ENCODE data around the gene SCNN1B. TPM values are rescaled to one million over a fixed set of nuclear protein-coding genes. Genes with fewer than 3 reads are reported as not detected.

Gene SCNN1B
- total RNA-seq, 1 experiment from 2014 or later = not detected

- Histone ChIP-seq H3K27ac (ENCODE audit: low read length) (no peak overlapping the region), H3K4me3 (ENCODE audit: low read length) (no peak overlapping the region), H3K9me2 (replicated peaks; ENCODE audit: insufficient read depth, low read length) (no peaks in the 10 kb centered on the region), H2AFZ (ENCODE audit: low read length) (no peak overlapping the region), H3K79me2 (ENCODE audit: low read length) (no peaks in the 10 kb centered on the region), H3K4me1 (ENCODE audit: low read length) (no peaks in the 10 kb centered on the region), H3K27me3 (ENCODE audit: low read length) (no peaks in the 10 kb centered on the region), H3K36me3 (ENCODE audit: insufficient read depth, low read length) (no peaks in the 10 kb centered on the region), H4K20me1 (ENCODE audit: insufficient read depth, low read depth, low read length) (no peaks in the 10 kb centered on the region), H3K4me2 (ENCODE audit: low read depth, low read length, poor library complexity, severe bottlenecking) (no peak overlapping the region), H3K9ac (ENCODE audit: low read length) (no peak overlapping the region), H3K9me3 (ENCODE audit: low read length) (no peaks in the 10 kb centered on the region)
- no peak for DNase-seq
These were observed 67.3 kb downstream of the SCNN1B start for GRCh38 chr16:23369416-23369815.

GRCh38 chr16:23371368-23371767 lies 69.3 kb downstream of the SCNN1B start:
- no peak overlapping the region for H3K4me3 ChIP-seq (ENCODE audit: low read length)
- H3K9me3 ChIP-seq (ENCODE audit: low read length) = no peaks in the 10 kb centered on the region
- H3K9ac ChIP-seq (ENCODE audit: low read length) = no peak overlapping the region
- H3K9me2 ChIP-seq (replicated peaks; ENCODE audit: insufficient read depth, low read length) = no peaks in the 10 kb centered on the region
- H3K36me3 ChIP-seq (ENCODE audit: insufficient read depth, low read length) = no peaks in the 10 kb centered on the region
- H2AFZ ChIP-seq (ENCODE audit: low read length) = no peak overlapping the region
- H3K27ac ChIP-seq (ENCODE audit: low read length) = no peak overlapping the region
- H3K27me3 ChIP-seq (ENCODE audit: low read length) = no peaks in the 10 kb centered on the region
- peak; percentile 37 for DNase-seq
- H3K4me2 ChIP-seq (ENCODE audit: low read depth, low read length, poor library complexity, severe bottlenecking) = no peak overlapping the region
- no peaks in the 10 kb centered on the region for H4K20me1 ChIP-seq (ENCODE audit: insufficient read depth, low read depth, low read length)
- no peaks in the 10 kb centered on the region for H3K4me1 ChIP-seq (ENCODE audit: low read length)
- no peaks in the 10 kb centered on the region for H3K79me2 ChIP-seq (ENCODE audit: low read length)

GRCh38 chr16:23373436-23374219 lies 71.5 kb downstream of the SCNN1B start:
- no peak overlapping the region for H2AFZ ChIP-seq (ENCODE audit: low read length)
- H3K4me2 ChIP-seq (ENCODE audit: low read depth, low read length, poor library complexity, severe bottlenecking) = no peak overlapping the region
- H3K9ac ChIP-seq (ENCODE audit: low read length) = no peak overlapping the region
- no peaks in the 10 kb centered on the region for H3K36me3 ChIP-seq (ENCODE audit: insufficient read depth, low read length)
- H3K9me3 ChIP-seq (ENCODE audit: low read length) = no peaks in the 10 kb centered on the region
- no peaks in the 10 kb centered on the region for H4K20me1 ChIP-seq (ENCODE audit: insufficient read depth, low read depth, low read length)
- H3K9me2 ChIP-seq (replicated peaks; ENCODE audit: insufficient read depth, low read length) = no peaks in the 10 kb centered on the region
- no peak overlapping the region for H3K4me3 ChIP-seq (ENCODE audit: low read length)
- no peak for DNase-seq
- no peak overlapping the region for H3K27ac ChIP-seq (ENCODE audit: low read length)
- H3K79me2 ChIP-seq (ENCODE audit: low read length) = no peaks in the 10 kb centered on the region
- no peaks in the 10 kb centered on the region for H3K27me3 ChIP-seq (ENCODE audit: low read length)
- no peaks in the 10 kb centered on the region for H3K4me1 ChIP-seq (ENCODE audit: low read length)

- no peaks in the 10 kb centered on the region for H3K9me2 ChIP-seq (replicated peaks; ENCODE audit: insufficient read depth, low read length)
- H3K9me3 ChIP-seq (ENCODE audit: low read length) = no peaks in the 10 kb centered on the region
- no peak for DNase-seq
- H3K9ac ChIP-seq (ENCODE audit: low read length) = no peak overlapping the region
- no peaks in the 10 kb centered on the region for H3K27me3 ChIP-seq (ENCODE audit: low read length)
- H3K4me2 ChIP-seq (ENCODE audit: low read depth, low read length, poor library complexity, severe bottlenecking) = no peak overlapping the region
- H3K4me3 ChIP-seq (ENCODE audit: low read length) = no peak overlapping the region
- H3K27ac ChIP-seq (ENCODE audit: low read length) = no peak overlapping the region
- H2AFZ ChIP-seq (ENCODE audit: low read length) = no peak overlapping the region
- no peaks in the 10 kb centered on the region for H3K36me3 ChIP-seq (ENCODE audit: insufficient read depth, low read length)
- no peaks in the 10 kb centered on the region for H3K4me1 ChIP-seq (ENCODE audit: low read length)
- H4K20me1 ChIP-seq (ENCODE audit: insufficient read depth, low read depth, low read length) = no peaks in the 10 kb centered on the region
- no peaks in the 10 kb centered on the region for H3K79me2 ChIP-seq (ENCODE audit: low read length)
These were observed 72.8 kb downstream of the SCNN1B start for GRCh38 chr16:23374721-23375510.

GRCh38 chr16:23375643-23376042 lies 73.5 kb downstream of the SCNN1B start:
- DNase-seq = no peak
- H3K36me3 ChIP-seq (ENCODE audit: insufficient read depth, low read length) = no peaks in the 10 kb centered on the region
- H3K4me2 ChIP-seq (ENCODE audit: low read depth, low read length, poor library complexity, severe bottlenecking) = no peak overlapping the region

GRCh38 chr16:23377071-23377931 lies 75.2 kb downstream of the SCNN1B start:
- Histone ChIP-seq H3K79me2 (ENCODE audit: low read length) (no peaks in the 10 kb centered on the region), H3K9ac (ENCODE audit: low read length) (no peak overlapping the region), H3K9me3 (ENCODE audit: low read length) (no peaks in the 10 kb centered on the region), H3K4me3 (ENCODE audit: low read length) (no peak overlapping the region), H4K20me1 (ENCODE audit: insufficient read depth, low read depth, low read length) (no peaks in the 10 kb centered on the region), H3K36me3 (ENCODE audit: insufficient read depth, low read length) (no peaks in the 10 kb centered on the region), H3K27ac (ENCODE audit: low read length) (no peak overlapping the region), H3K4me2 (ENCODE audit: low read depth, low read length, poor library complexity, severe bottlenecking) (no peak overlapping the region), H3K9me2 (replicated peaks; ENCODE audit: insufficient read depth, low read length) (no peaks in the 10 kb centered on the region), H3K4me1 (ENCODE audit: low read length) (no peaks in the 10 kb centered on the region), H3K27me3 (ENCODE audit: low read length) (no peaks in the 10 kb centered on the region), H2AFZ (ENCODE audit: low read length) (no peak overlapping the region)
- peak; percentile 2 for DNase-seq

More at GRCh38 chr16:23375643-23376042, 73.5 kb downstream of the SCNN1B start:
- H3K79me2 ChIP-seq (ENCODE audit: low read length) = no peaks in the 10 kb centered on the region
- H3K27ac ChIP-seq (ENCODE audit: low read length) = no peak overlapping the region
- no peaks in the 10 kb centered on the region for H3K4me1 ChIP-seq (ENCODE audit: low read length)
- H4K20me1 ChIP-seq (ENCODE audit: insufficient read depth, low read depth, low read length) = no peaks in the 10 kb centered on the region
- H2AFZ ChIP-seq (ENCODE audit: low read length) = no peak overlapping the region
- no peak overlapping the region for H3K4me3 ChIP-seq (ENCODE audit: low read length)
- no peaks in the 10 kb centered on the region for H3K27me3 ChIP-seq (ENCODE audit: low read length)
- H3K9me2 ChIP-seq (replicated peaks; ENCODE audit: insufficient read depth, low read length) = no peaks in the 10 kb centered on the region
- H3K9me3 ChIP-seq (ENCODE audit: low read length) = no peaks in the 10 kb centered on the region
- H3K9ac ChIP-seq (ENCODE audit: low read length) = no peak overlapping the region

- H3K9me3 ChIP-seq (ENCODE audit: low read length) = no peaks in the 10 kb centered on the region
- H4K20me1 ChIP-seq (ENCODE audit: insufficient read depth, low read depth, low read length) = no peaks in the 10 kb centered on the region
- no peaks in the 10 kb centered on the region for H3K4me1 ChIP-seq (ENCODE audit: low read length)
- H3K36me3 ChIP-seq (ENCODE audit: insufficient read depth, low read length) = no peaks in the 10 kb centered on the region
- no peaks in the 10 kb centered on the region for H3K27me3 ChIP-seq (ENCODE audit: low read length)
- H3K4me3 ChIP-seq (ENCODE audit: low read length) = no peak overlapping the region
- no peaks in the 10 kb centered on the region for H3K9me2 ChIP-seq (replicated peaks; ENCODE audit: insufficient read depth, low read length)
- no peaks in the 10 kb centered on the region for H3K79me2 ChIP-seq (ENCODE audit: low read length)
- no peak overlapping the region for H3K4me2 ChIP-seq (ENCODE audit: low read depth, low read length, poor library complexity, severe bottlenecking)
- no peak for DNase-seq
- H3K27ac ChIP-seq (ENCODE audit: low read length) = no peak overlapping the region
- H2AFZ ChIP-seq (ENCODE audit: low read length) = no peak overlapping the region
- H3K9ac ChIP-seq (ENCODE audit: low read length) = no peak overlapping the region
These were observed 76.2 kb downstream of the SCNN1B start for GRCh38 chr16:23378256-23378655.

GRCh38 chr16:23378921-23379320 lies 76.8 kb downstream of the SCNN1B start:
- H3K36me3 ChIP-seq (ENCODE audit: insufficient read depth, low read length) = no peaks in the 10 kb centered on the region
- H4K20me1 ChIP-seq (ENCODE audit: insufficient read depth, low read depth, low read length) = no peaks in the 10 kb centered on the region
- H2AFZ ChIP-seq (ENCODE audit: low read length) = no peak overlapping the region
- no peaks in the 10 kb centered on the region for H3K79me2 ChIP-seq (ENCODE audit: low read length)
- no peak overlapping the region for H3K4me3 ChIP-seq (ENCODE audit: low read length)
- DNase-seq = no peak
- H3K27me3 ChIP-seq (ENCODE audit: low read length) = no peaks in the 10 kb centered on the region
- no peaks in the 10 kb centered on the region for H3K4me1 ChIP-seq (ENCODE audit: low read length)
- no peaks in the 10 kb centered on the region for H3K9me2 ChIP-seq (replicated peaks; ENCODE audit: insufficient read depth, low read length)
- no peak overlapping the region for H3K27ac ChIP-seq (ENCODE audit: low read length)
- H3K9ac ChIP-seq (ENCODE audit: low read length) = no peak overlapping the region
- no peaks in the 10 kb centered on the region for H3K9me3 ChIP-seq (ENCODE audit: low read length)
- no peak overlapping the region for H3K4me2 ChIP-seq (ENCODE audit: low read depth, low read length, poor library complexity, severe bottlenecking)
